Measurements from ENCODE around the gene PDE5A. TPM values are rescaled to one million over a fixed set of nuclear protein-coding genes. Genes with fewer than 3 reads are reported as not detected.

The PDE5A gene
- polyA plus RNA-seq, 1 donor from 2014 or later: 2.0 TPM

DNA sequence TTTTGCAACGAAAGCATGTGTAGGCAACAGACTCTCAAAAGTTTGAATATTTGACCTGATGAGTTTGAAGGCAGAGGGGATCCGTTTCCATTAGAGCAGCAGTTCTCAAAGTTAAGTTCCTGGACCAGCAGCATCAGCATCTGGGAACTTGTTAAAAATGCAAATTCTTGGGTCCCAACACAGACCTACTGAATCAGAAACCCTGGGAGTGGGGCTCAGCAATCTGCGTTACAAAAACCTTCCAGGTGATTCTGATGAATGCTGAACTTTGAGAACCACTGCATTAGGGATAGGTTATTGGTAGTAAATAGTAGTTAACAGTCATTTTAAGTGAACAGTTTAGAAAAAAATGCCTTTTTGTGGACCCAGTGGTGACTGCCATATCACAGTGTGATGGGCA, 98.8 kb downstream of the PDE5A start:
- Mint-ChIP-seq H3K36me3 (peaks cover 9% of the 10 kb centered on the region), H3K9me3 (no peaks in the 10 kb centered on the region), H3K4me3 (no peak overlapping the region), H3K4me1 (no peaks in the 10 kb centered on the region), H3K27me3 (no peaks in the 10 kb centered on the region), H3K27ac (no peak overlapping the region)

DNA sequence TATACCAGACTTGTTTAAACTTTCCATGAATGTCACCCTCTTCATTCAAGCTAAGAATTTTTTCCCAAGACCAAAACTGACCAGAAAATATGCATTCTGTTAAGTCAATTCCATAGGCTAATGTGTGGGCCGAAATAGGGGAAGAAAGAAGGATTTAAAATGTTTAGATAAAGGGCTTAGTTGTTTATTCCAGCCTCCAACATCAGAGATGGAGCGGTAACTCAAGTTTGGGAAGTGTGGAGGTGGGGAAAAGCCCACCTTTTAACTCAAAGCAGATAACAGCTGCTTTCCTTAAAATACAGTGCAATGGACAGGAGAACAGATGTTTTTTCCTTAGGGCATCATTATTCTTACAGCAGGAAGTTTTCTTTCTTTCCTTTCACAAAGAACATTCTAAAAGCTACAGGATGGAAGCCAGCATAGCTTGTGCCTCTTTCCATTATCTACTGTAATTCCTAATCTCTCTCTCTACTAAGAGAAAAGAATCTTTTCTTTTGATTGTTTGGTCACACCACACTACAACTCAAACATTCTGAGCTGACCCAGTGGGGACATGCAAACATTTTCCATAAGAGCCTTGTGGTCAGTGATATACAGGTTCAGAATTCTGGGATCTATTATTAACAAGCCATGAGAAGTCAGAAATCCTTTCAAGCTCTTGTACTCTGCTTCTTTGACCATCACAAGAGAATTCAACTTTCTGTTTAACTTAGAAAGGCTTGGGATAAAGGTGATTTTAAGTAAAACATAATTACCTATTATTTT, 101.6 kb downstream of the PDE5A start:
- Mint-ChIP-seq H3K4me1 (peaks cover 0 to 2% (median 0%) of the 10 kb centered on the region in 3 donors), H3K9me3 (no peaks in the 10 kb centered on the region), H3K4me3 (no peak overlapping the region), H3K27me3 (no peaks in the 10 kb centered on the region), H3K27ac (no peak overlapping the region), H3K36me3 (peaks cover 6% of the 10 kb centered on the region)

DNA sequence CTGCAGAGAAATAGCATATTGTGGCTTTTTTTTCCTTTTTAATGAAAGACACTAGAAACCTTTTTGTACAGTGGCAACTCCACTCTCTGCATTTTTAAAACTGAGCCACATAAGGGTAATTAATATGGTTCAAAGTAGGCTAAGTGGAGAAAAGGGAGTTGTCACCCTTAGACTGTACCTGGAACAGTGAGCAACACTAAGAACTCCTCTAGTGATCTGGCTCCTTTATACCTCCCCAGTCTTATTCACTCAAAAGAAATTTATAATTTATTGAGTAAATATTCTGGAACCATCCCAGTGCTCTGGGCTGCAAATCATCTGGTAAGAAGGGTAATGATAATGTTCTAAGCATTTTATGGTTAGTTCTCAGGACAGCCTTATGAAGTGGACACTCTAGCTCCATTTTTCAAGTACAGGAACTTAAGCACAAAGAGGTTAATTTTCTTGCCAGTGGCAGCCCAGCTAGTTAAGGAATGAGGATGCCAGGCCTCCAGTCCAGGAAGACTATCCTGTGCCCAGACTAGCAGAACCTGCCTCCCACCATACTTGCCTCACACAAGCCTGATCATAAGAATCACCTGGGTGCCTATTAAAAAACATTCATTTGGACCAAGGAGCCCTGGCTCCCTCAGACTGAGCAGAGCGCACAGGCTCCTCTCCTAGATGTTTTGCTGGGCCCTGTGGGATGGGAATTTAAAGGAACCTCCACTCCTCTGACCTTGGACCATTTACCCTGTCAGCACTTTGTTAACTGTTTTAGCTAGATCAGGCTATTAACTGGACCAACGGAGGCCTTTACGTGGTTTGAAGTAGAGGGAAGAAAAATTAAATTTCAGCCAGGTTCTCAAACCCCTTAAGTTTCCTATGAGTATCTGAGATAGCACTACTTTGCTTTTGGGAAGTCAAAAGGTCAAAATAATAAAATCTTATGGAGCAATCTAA, 102.6 kb downstream of the PDE5A start:
- Mint-ChIP-seq H3K36me3 (peaks cover 6% of the 10 kb centered on the region), H3K27ac (no peak overlapping the region), H3K4me3 (no peak overlapping the region), H3K27me3 (no peaks in the 10 kb centered on the region), H3K9me3 (no peaks in the 10 kb centered on the region), H3K4me1 (peaks cover 0 to 2% (median 0%) of the 10 kb centered on the region in 3 donors)

DNA sequence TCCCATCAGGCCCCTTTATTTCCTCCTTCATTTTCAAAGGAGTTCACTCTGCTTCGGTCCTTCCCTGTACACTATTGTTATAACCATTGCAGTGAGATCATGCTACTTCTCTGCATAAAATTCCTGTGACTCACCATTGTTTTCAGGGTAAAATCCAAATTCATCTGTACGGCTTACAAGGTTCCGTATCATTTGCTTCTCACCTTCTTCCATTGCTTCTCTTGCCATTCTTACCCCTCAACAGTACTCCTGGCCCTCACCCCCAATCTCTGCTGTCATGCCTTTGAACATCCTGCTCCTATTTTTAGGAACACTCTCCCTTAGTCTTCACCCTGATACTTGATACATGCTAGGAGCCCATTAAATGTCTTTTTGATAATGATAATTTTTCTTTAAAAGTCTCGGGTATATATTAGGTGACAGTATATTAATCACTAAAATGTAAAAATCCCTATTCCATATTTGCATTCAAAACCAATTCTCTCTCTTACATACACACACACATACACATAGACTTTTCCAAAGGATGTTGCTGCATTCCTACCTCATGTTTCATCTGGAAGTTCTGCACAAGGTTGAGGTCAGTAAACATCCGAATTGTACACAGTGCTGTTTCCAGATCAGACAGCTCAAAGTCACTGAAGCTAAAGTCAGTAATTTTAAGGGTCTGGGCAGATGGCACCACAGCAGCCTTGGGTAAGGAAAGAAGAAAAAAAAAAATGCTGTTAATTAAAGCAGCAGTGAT, 103.4 kb downstream of the PDE5A start:
- Mint-ChIP-seq H3K9me3 (no peaks in the 10 kb centered on the region), H3K27me3 (no peaks in the 10 kb centered on the region), H3K4me3 (no peak overlapping the region), H3K36me3 (peaks cover 9% of the 10 kb centered on the region), H3K4me1 (peaks cover 0 to 2% (median 0%) of the 10 kb centered on the region in 3 donors), H3K27ac (no peak overlapping the region)

DNA sequence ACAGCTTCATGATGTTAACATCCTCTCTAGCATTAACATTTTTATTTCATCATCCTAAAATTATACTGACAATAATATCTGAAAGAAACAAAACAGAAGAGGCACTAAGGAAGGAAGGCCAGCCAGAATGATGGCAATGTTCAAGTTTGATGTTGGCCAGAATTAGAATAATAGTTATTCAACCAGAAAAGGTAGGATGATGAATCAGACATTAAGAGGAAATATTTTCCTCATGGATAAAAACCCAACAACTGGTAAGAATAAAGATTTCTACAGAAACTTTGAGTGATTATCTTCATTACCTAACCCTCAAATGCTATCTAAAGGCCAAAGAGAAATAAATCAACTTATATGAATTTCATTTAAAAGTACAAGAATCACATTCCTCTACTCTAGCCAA, 105.2 kb downstream of the PDE5A start:
- H3K36me3 Mint-ChIP-seq: peaks cover 3% of the 10 kb centered on the region
- no peak overlapping the region for H3K4me3 Mint-ChIP-seq
- H3K27me3 Mint-ChIP-seq: no peaks in the 10 kb centered on the region
- H3K4me1 Mint-ChIP-seq: peaks cover 0 to 2% (median 0%) of the 10 kb centered on the region in 3 donors
- no peaks in the 10 kb centered on the region for H3K9me3 Mint-ChIP-seq
- H3K27ac Mint-ChIP-seq: peak overlapping the region in 1 of 3 donors; percentile 12

DNA sequence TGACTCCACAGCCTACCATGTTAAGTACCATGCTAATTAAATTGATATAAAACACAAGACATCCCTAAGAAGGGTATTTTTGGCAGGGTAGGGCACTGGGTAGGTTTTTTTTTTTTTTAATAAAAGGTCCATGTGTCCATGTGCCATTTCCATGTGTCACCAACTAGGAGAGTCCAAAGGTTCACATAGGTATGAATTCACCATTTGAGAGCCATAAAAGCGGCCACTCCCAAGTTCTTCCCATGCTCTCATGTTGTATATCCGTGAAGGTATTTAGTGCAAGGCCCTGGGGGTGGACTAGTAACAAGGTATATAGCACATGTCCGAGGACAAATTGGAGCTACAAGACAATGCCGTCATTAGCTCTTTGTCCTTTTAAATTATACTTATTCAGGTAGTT, 107.3 kb downstream of the PDE5A start:
- no peaks in the 10 kb centered on the region for H3K27me3 Mint-ChIP-seq
- no peaks in the 10 kb centered on the region for H3K9me3 Mint-ChIP-seq
- no peak overlapping the region for H3K4me3 Mint-ChIP-seq
- no peak overlapping the region for H3K27ac Mint-ChIP-seq
- H3K4me1 Mint-ChIP-seq: peaks cover 0 to 2% (median 0%) of the 10 kb centered on the region in 3 donors
- H3K36me3 Mint-ChIP-seq: peaks cover 3% of the 10 kb centered on the region

DNA sequence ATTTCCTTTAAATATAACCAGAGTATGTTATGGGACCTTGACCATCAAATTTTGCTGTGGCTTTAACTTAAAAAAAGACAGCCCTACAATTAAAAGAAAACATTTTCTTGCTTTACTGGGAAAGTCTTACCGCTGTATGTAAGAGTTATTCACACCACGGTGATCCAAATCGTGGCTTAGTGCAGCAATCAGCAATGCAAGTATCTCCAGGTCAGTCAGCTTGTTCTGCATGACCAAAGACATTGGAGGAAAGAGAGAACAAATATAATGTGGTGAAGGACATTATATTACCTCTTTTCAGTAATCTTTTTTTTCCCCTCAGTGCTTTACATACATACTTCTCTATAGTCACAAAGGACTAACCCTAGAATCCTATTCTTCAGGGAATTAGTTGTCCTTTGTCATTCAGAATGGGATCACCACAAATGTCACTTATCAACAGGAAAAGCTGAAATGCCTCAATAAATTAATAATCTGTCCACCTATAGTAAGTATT, 109.6 kb downstream of the PDE5A start:
- H3K36me3 Mint-ChIP-seq: peaks cover 3% of the 10 kb centered on the region
- H3K27me3 Mint-ChIP-seq: no peaks in the 10 kb centered on the region
- H3K4me1 Mint-ChIP-seq: peaks cover 0 to 2% (median 0%) of the 10 kb centered on the region in 3 donors

DNA sequence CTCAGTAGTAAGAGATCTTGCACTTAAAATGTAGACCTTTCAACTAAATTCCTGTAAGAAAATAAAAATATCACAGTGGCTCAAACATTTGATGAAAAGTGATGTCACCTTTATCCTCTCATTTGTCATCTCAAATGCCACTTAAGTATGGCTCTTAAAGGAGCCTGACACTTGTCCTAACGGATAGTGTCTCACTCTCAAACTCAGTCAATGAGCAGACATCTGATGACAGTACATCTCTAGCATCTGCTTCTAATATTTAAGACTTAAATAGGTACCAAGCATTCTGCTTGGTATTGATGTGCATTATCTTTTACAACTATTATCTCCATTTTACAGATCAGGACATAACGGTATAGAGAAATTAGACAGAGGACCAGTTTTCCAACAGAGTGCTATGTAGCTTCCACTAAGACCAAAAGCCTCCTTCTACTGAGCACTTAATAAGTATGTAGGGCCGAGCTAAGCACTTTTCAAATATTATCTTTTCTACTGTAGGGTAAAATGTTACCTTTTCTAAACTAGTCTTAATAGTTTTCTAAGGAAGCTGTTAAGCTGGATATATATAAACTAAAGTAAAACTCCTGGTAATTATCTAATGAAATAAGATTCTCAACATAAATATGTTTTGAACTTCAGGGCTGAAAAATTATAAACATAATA, 110.2 kb downstream of the PDE5A start:
- H3K4me3 Mint-ChIP-seq: no peak overlapping the region
- H3K27me3 Mint-ChIP-seq: no peaks in the 10 kb centered on the region
- no peak overlapping the region for H3K27ac Mint-ChIP-seq
- no peaks in the 10 kb centered on the region for H3K9me3 Mint-ChIP-seq
- peaks cover 3% of the 10 kb centered on the region for H3K36me3 Mint-ChIP-seq
- peaks cover 0 to 2% (median 0%) of the 10 kb centered on the region in 3 donors for H3K4me1 Mint-ChIP-seq

More for the DNA sequence above, 109.6 kb downstream of the PDE5A start:
- Mint-ChIP-seq H3K4me3 (no peak overlapping the region), H3K27ac (no peak overlapping the region), H3K9me3 (no peaks in the 10 kb centered on the region)

DNA sequence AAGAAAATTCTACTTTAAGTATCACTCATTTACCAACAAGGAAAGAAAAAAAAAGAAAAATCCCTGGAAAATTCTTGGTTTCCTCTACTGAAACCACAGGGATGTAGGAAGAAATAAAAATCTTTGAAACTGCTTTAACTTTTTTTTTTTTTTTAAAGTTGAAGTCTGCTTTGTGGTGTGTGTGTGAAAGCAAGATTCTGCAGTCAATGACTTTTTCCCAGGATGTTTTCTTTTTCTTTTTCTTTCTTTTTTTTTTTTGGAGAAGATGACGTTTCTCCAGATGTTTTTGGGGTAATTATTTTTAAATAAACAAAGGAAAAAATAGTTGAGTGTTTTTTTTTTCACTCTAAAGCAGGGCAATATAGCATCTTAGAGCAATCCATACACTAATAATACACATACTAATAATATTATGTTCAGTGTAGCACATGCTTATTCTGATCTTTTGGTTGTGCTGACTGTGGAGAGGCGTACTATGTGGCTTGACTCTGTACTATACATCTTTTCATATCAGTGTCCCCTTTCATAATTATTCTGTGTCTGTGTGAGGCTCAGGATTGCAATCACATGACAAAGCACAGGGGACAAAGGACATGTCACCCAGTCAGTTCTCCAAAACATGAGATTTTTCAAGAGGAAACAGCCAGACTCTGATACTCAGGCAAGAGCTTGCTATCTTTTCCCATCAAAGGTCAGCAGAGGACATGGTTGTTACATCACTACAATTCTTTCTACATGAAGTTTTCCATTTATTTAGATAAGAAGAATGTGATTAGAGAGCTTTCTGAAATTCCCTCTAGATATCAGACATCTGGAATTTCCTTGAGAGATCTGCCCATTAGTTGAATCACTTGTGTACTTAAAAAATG, 111.0 kb downstream of the PDE5A start:
- Mint-ChIP-seq H3K9me3 (peaks cover 0 to 2% (median 0%) of the 10 kb centered on the region in 3 donors), H3K27me3 (no peaks in the 10 kb centered on the region), H3K4me1 (no peaks in the 10 kb centered on the region), H3K36me3 (peaks cover 3% of the 10 kb centered on the region), H3K27ac (no peak overlapping the region), H3K4me3 (no peak overlapping the region)

DNA sequence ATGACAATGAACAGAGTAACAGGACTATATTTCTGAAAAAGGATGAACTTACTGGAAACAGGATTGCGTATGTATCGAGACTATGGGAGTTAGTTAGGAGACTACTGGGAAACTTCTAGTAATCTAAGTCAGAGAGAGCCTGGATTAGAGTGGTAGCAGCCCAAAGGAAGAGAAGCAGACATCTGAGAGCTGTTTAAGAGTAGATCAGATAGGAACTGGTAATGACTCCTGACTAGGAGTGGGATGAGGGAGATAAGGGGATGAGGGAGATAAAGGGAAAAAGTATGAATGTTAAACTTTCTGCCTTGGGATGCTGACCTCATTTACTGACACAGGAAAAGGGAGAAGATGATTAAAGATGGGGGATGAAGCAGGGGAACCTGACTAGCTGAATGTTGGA, 116.2 kb downstream of the PDE5A start:
- Mint-ChIP-seq H3K4me1 (no peaks in the 10 kb centered on the region), H3K27ac (no peak overlapping the region), H3K27me3 (no peaks in the 10 kb centered on the region), H3K4me3 (no peak overlapping the region), H3K36me3 (no peaks in the 10 kb centered on the region), H3K9me3 (peaks cover 0 to 2% (median 0%) of the 10 kb centered on the region in 3 donors)

DNA sequence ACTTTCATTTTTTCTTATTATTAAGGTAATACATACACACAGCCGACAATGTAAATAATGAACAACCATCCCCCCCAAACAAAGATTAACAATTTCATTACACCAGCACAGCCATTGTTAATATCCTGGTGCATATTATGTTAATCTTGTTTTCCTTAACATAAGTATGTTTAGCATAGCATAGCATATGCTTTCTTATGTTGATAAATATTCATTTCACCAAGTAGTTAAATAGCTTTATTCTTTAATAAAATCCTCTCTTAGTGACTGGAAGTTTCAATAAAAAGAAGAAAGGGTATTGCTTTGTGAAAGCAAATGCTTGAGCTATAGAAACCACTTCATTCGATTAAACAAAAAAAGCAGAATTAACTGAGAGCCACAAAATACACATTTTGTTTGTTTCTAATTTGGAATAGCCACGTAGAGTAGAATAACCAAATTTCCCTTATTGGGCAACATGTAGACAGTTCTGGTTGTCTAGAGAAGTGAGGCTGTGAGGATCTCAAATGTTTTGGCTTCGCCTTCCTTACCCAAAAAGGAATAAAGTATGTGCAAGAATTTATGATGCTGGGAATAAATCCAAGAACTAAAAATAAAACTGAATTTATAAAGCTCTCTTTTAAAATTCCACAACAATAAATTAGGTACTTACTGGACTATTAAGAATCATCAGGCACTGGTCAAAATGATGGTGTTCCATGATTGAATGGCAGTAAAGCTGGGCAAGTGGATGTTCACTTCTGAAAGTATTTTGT, 118.0 kb downstream of the PDE5A start:
- no peaks in the 10 kb centered on the region for H3K27me3 Mint-ChIP-seq
- H3K27ac Mint-ChIP-seq: no peak overlapping the region
- H3K9me3 Mint-ChIP-seq: peaks cover 0 to 2% (median 0%) of the 10 kb centered on the region in 3 donors
- no peaks in the 10 kb centered on the region for H3K4me1 Mint-ChIP-seq
- peaks cover 2% of the 10 kb centered on the region for H3K36me3 Mint-ChIP-seq
- H3K4me3 Mint-ChIP-seq: no peak overlapping the region

DNA sequence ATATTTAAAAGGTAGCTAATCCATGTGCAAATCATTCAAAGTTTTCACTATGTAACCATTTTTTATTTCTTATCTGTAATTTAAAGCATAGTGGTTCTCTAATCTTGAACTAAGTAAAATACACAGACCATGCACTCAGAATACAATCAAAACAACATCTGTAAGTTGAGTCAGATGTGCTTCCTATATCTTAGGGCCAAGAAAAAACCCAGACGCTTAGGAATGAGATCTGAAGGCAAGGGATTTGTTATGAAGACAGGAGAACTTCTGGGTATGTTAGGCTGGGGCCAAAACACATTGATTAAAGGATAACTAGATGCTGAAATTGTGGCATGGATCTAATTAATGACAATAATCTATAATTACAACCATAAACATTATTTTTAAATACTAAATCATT, 120.3 kb downstream of the PDE5A start:
- no peak overlapping the region for H3K27ac Mint-ChIP-seq
- peaks cover 0 to 2% (median 0%) of the 10 kb centered on the region in 3 donors for H3K9me3 Mint-ChIP-seq
- H3K36me3 Mint-ChIP-seq: peaks cover 5% of the 10 kb centered on the region
- no peaks in the 10 kb centered on the region for H3K27me3 Mint-ChIP-seq
- H3K4me1 Mint-ChIP-seq: no peaks in the 10 kb centered on the region
- no peak overlapping the region for H3K4me3 Mint-ChIP-seq

DNA sequence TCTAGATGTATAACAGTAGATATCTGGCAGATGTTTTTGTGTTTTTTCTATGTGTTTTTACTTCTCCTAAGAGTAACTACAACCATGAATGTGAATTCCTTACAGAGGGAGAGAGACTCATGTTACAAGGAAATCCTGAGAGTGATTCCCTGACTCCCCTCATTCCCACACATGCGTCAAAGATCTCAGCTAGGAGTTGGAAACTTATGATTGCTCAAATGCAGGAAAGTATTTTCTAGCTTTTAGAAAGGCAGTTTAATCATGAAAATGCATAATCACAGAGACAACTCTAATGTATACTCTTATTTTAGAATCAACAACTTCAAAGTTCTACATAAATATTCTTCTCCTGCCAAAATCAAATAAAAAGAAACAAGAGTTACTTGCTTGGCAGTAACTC, 121.8 kb downstream of the PDE5A start:
- Mint-ChIP-seq H3K9me3 (no peaks in the 10 kb centered on the region), H3K4me3 (no peak overlapping the region), H3K4me1 (no peaks in the 10 kb centered on the region), H3K27ac (no peak overlapping the region), H3K36me3 (peaks cover 5% of the 10 kb centered on the region), H3K27me3 (no peaks in the 10 kb centered on the region)

Data from IgD-negative memory B cell (primary cell).